C4-2B (cell line): ENCODE data around the gene MOB3A.

Source experiments
- H3K27ac ChIP-seq: fragments of 450-650 bp; 2 replicates; pipeline ENCODE4 v1.5.1; 2017
- ZFX ChIP-seq: fragments of 450-650 bp; IDR thresholded peaks from 2 replicates; pipeline ENCODE4 v1.6.1; 2017
- TF ChIP-seq, protein P1 (sequence below): fragments of 450-650 bp; conservative IDR thresholded peaks from 2 replicates; pipeline ENCODE4 v1.5.1; 2017; ENCODE audit warnings: mild to moderate bottlenecking

MOB3A gene

DNA sequence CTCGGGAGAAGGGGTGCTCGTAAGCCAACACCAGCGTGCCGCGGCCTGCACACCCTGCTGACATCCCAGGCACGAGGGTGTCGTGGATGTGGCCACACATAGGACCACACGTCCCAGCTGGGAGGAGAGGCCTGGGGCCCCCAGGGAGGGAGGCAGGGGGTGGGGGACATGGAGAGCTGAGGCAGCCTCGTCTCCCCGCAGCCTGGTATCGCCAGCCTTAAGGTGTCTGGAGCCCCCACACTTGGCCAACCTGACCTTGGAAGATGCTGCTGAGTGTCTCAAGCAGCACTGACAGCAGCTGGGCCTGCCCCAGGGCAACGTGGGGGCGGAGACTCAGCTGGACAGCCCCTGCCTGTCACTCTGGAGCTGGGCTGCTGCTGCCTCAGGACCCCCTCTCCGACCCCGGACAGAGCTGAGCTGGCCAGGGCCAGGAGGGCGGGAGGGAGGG lies 3.0 kb upstream of the MOB3A start:
- no peak overlapping the region for H3K27ac ChIP-seq
- TF ChIP-seq, protein P1, sequence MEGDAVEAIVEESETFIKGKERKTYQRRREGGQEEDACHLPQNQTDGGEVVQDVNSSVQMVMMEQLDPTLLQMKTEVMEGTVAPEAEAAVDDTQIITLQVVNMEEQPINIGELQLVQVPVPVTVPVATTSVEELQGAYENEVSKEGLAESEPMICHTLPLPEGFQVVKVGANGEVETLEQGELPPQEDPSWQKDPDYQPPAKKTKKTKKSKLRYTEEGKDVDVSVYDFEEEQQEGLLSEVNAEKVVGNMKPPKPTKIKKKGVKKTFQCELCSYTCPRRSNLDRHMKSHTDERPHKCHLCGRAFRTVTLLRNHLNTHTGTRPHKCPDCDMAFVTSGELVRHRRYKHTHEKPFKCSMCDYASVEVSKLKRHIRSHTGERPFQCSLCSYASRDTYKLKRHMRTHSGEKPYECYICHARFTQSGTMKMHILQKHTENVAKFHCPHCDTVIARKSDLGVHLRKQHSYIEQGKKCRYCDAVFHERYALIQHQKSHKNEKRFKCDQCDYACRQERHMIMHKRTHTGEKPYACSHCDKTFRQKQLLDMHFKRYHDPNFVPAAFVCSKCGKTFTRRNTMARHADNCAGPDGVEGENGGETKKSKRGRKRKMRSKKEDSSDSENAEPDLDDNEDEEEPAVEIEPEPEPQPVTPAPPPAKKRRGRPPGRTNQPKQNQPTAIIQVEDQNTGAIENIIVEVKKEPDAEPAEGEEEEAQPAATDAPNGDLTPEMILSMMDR, result no peak
- TF ChIP-seq ZFX, result no peak

DNA sequence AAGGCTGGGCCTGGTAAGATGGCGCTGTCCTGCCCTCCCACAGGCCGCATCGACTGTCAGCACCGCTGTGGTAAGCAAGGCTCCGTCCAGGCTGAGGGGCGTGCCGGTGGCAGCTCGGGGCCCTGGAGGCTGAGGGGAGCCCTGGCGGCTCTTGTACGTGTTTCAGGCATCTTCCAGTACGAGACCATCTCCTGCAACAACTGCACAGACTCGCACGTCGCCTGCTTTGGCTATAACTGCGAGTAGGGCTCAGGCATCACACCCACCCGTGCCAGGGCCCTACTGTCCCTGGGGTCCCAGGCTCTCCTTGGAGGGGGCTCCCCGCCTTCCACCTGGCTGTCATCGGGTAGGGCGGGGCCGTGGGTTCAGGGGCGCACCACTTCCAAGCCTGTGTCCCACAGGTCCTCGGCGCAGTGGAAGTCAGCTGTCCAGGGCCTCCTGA lies 1.8 kb upstream of the MOB3A start:
- TF ChIP-seq ZFX, result no peak
- TF ChIP-seq, protein P1, result no peak
- H3K27ac ChIP-seq, result peak overlapping the region; percentile 58

DNA sequence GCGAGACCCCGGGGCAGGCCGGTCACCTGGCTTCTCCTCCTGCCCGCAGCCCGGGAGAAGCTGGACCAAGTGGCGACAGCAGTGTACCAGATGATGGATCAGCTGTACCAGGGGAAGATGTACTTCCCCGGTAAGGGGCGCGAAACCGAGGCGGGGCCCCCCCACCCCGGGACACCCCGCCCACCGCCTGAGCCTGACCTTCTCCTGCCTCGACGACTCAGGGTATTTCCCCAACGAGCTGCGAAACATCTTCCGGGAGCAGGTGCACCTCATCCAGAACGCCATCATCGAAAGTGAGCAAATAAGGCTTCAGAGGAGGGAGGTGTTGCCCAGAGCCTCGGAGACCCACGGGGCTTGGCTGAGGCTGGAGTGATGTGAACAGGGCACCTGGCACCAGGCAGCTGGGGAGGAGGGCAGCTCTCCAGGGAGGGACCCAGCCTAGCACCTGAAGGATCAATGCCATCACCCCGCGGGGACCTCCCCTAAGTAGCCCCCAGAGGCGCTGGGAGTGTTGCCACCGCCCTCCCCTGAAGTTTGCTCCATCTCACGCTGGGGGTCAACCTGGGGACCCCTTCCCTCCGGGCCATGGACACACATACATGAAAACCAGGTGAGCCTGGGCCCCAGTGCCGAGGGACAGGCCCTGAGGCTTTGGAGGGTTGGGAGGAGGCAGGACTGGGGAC lies 1.2 kb upstream of the MOB3A start:
- no peak for TF ChIP-seq ZFX
- TF ChIP-seq, protein P1, result no peak
- H3K27ac ChIP-seq, result peak overlapping the region; percentile 58

DNA sequence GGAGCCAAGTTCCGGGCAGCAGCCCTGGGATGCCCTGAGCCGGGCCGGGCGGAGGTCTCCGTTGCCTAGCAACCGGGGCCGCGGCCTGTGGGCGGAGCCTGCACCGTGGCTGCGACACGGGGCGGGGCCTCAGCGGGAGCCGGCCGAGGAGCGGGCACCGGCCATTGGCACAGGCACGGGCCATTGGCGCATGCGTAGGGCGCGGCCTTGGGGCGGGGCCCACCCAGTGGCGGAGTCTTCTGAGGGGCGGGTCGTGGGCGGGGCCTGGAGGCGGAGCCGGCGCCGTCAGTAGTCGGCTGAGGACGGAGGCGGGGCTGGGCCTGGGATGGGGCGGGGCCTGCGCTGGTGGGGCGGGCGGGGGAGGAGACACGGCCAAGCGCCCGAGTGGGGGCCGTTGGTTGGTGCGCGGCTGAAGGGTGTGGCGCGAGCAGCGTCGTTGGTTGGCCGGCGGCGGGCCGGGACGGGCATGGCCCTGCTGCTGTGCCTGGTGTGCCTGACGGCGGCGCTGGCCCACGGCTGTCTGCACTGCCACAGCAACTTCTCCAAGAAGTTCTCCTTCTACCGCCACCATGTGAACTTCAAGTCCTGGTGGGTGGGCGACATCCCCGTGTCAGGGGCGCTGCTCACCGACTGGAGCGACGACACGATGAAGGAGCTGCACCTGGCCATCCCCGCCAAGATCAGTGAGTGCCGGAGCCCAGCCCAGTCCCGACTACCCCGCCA lies 515 bp upstream of the MOB3A start, which contains the start of gene IZUMO4:
Gene IZUMO4 (plus strand): TSS at position 436 of the 723 bp plus-strand sequence. CDS start 31 bp downstream, at position 467.
- peak within 1 kb of the TSS; percentile 76 for H3K27ac ChIP-seq
- TF ChIP-seq, protein P1, result no peak
- TF ChIP-seq ZFX, result no peak

DNA sequence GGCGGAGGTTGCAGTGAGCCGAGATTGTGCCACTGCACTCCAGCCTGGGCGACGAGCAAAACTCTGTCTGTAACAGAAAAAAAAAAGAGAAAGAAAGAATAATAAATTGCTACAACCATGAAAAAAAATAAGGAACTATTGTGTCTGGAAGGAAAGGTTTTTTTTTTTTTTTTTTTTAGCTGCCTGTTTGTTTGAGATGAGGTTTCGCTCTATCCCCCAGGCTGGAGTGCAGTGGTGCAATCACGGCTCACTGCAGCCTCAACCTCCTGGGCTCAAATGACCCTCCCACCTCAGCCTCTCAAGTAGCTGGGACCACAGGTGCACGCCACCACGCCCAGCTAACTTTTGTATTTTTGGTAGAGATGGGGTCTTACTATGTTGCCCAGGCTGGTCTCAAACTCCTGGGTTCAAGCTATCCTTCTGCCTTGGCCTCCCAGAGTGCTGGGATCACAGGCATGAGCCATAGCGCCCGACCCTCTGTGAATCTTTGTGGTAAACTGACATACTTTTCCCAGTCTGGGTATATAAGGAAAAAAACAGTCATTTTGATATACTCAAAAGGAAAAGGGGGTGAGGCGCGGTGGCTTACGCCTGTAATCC lies 4.1 kb downstream of the MOB3A start:
- peak overlapping the region; percentile 76 for H3K27ac ChIP-seq

DNA sequence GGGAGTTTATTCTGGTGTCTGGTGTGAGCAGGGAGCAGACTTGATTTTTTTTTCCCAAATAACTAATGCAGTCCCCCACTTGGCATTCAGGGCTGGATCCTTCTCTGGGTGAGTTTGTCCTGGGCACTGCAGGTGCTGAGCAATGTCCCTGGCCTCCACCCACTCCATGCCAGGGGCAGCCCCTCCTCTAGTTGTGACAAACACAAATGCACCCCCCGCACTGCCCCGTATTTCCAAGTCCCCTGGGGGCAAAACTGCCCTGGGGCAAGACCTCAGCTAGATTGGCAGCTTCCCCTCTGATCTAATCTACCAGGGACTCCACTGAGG lies 6.4 kb downstream of the MOB3A start:
- H3K27ac ChIP-seq, result no peak overlapping the region

DNA sequence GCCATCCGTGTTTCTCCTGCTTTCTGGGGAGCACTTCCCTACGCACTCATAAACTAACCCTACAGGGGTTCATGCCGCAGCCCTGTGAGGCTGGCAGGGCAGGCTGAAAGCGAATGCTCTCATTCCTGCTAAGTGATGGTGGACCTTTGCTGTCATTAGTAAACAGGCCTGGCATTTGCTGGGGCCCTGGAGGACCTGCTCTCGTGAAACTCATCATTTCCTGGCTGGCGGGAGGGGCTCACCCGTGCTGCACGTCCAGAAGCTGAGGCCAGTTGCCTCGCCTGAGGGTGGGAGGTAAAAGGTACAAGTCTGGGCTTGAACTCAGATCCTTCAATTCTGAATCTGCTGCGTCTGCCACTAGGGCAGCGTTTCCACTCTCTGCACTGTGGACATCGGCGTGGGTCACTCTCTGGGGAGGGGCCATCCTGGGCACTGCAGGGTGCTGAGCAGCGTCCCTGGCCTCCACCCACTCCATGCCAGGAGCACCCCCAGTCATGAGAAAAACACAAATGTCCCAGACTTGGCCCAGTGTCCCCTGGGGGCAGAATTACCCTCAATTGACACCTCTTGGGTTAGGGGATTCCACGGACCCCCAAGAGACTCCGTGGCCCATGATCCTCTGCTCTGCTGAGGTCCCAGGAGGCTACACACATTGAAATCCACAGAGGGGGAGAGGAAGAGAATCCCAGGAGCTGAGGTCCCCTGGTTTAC lies 7.0 kb downstream of the MOB3A start:
- no peak overlapping the region for H3K27ac ChIP-seq
- no peak for TF ChIP-seq ZFX
- TF ChIP-seq, protein P1, result no peak

More for the DNA sequence above, 6.4 kb downstream of the MOB3A start:
- TF ChIP-seq ZFX, result no peak
- TF ChIP-seq, protein P1, result no peak
